Parathyroid adenoma (tissue), 2 donors: Measurements from ENCODE around the gene PDZD11.
"Not testable (repeated sequence)": the region's sequence is repeated elsewhere in the genome, so short reads cannot be mapped to it uniquely, and the experiment has no call there.

Experiments used
- H2AFZ ChIP-seq: fragments of 300-600 bp; sonication (generic); one replicate; pipeline ENCODE4 v1.7.0; 2017; ENCODE audit warnings: antibody characterized with exemption, mild to moderate bottlenecking
- H3K27ac ChIP-seq: fragments of 300-600 bp; sonication (generic); one replicate; pipeline ENCODE4 v1.7.0; 2017
- H3K27me3 ChIP-seq: fragments of 300-600 bp; sonication (generic); one replicate; pipeline ENCODE4 v1.7.0; 2017; ENCODE audit warnings: low read length; ENCODE audit not compliant: control insufficient read depth, insufficient read depth
- H3K36me3 ChIP-seq: fragments of 300-600 bp; sonication (generic); one replicate; pipeline ENCODE4 v1.7.0; 2017; ENCODE audit warnings: low read length; ENCODE audit not compliant: control insufficient read depth, insufficient read depth
- H3K4me1 ChIP-seq: fragments of 300-600 bp; sonication (generic); one replicate; pipeline ENCODE4 v1.7.0; 2017; ENCODE audit warnings: control low read depth
- H3K4me2 ChIP-seq: fragments of 300-600 bp; sonication (generic); one replicate; pipeline ENCODE4 v1.7.0; 2017; ENCODE audit warnings: low read length
- H3K4me3 ChIP-seq: fragments of 300-600 bp; sonication (generic); one replicate; pipeline ENCODE4 v1.7.0; 2017; ENCODE audit warnings: low read depth, low read length
- H3K79me2 ChIP-seq: fragments of 300-600 bp; sonication (generic); one replicate; pipeline ENCODE4 v1.7.0; 2017; ENCODE audit warnings: control low read depth
- H3K9ac ChIP-seq: fragments of 300-600 bp; sonication (generic); one replicate; pipeline ENCODE4 v1.7.0; 2017; ENCODE audit warnings: mild to moderate bottlenecking
- H3K9me3 ChIP-seq: fragments of 300-600 bp; sonication (generic); one replicate; pipeline ENCODE4 v1.7.0; 2017; ENCODE audit warnings: low read length; ENCODE audit not compliant: control insufficient read depth
- TF ChIP-seq, protein P1 (sequence below): fragments of 300-600 bp; sonication (generic); IDR thresholded peaks from one replicate; pipeline ENCODE4 v1.7.0; 2017; ENCODE audit warnings: antibody characterized with exemption, mild to moderate bottlenecking
- donor health status: primary hyperparathyroidism.

PDZD11 gene

DNA sequence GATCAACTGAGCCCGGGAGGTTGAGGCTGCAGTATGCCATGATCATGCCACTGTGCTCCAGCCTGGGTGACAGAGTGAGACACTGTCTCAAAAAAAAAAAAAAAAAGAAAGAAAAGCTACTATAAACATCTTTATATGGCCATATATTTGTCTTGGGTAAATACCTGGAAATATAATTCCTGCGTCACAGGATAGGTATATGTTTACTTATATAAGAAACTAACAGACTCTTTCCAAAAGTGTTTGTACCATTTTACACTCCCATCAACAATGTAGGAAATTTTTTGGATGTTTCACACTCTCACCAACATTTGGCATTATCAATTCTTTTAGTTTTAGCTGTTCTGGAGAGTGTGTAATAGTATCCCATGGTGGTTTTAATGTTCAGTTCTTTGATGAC, 42.5 kb downstream of the PDZD11 start:
- H3K9ac ChIP-seq: no peak overlapping the region
- H3K27ac ChIP-seq: no peak overlapping the region
- H3K4me3 ChIP-seq: no peak overlapping the region
- no peaks in the 10 kb centered on the region for H3K4me1 ChIP-seq
- no peak overlapping the region for H3K4me2 ChIP-seq
- no peaks in the 10 kb centered on the region for H3K27me3 ChIP-seq
- TF ChIP-seq, protein P1, sequence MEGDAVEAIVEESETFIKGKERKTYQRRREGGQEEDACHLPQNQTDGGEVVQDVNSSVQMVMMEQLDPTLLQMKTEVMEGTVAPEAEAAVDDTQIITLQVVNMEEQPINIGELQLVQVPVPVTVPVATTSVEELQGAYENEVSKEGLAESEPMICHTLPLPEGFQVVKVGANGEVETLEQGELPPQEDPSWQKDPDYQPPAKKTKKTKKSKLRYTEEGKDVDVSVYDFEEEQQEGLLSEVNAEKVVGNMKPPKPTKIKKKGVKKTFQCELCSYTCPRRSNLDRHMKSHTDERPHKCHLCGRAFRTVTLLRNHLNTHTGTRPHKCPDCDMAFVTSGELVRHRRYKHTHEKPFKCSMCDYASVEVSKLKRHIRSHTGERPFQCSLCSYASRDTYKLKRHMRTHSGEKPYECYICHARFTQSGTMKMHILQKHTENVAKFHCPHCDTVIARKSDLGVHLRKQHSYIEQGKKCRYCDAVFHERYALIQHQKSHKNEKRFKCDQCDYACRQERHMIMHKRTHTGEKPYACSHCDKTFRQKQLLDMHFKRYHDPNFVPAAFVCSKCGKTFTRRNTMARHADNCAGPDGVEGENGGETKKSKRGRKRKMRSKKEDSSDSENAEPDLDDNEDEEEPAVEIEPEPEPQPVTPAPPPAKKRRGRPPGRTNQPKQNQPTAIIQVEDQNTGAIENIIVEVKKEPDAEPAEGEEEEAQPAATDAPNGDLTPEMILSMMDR: no peak
- H3K36me3 ChIP-seq: no peaks in the 10 kb centered on the region
- no peaks in the 10 kb centered on the region for H3K79me2 ChIP-seq
- no peak overlapping the region for H2AFZ ChIP-seq
- H3K9me3 ChIP-seq: no peaks in the 10 kb centered on the region

DNA sequence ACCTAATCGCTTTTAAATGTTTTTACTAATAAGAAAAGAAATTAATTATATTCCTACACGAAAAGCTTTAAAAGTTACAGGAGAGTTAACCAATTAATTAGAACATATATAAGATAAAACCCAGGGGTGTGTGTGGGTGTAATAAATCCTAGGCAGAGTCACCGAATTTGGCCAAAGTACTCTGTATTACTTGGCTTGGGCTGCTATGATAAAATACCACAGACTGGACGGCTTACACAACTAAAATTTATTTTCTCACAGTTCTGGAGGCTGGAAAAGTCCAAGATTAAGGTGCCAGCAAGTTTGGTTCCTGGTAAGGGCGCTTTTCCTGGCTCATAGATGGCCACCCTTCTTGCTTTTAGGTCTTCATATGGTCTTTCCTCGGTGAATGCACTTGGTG, 44.8 kb downstream of the PDZD11 start:
- no peaks in the 10 kb centered on the region for H3K4me1 ChIP-seq
- no peak overlapping the region for H3K27ac ChIP-seq
- no peaks in the 10 kb centered on the region for H3K36me3 ChIP-seq
- H2AFZ ChIP-seq: no peak overlapping the region
- TF ChIP-seq, protein P1: no peak
- H3K9ac ChIP-seq: no peak overlapping the region
- no peaks in the 10 kb centered on the region for H3K79me2 ChIP-seq
- H3K9me3 ChIP-seq: no peaks in the 10 kb centered on the region
- no peaks in the 10 kb centered on the region for H3K27me3 ChIP-seq
- H3K4me3 ChIP-seq: no peak overlapping the region
- no peak overlapping the region for H3K4me2 ChIP-seq

DNA sequence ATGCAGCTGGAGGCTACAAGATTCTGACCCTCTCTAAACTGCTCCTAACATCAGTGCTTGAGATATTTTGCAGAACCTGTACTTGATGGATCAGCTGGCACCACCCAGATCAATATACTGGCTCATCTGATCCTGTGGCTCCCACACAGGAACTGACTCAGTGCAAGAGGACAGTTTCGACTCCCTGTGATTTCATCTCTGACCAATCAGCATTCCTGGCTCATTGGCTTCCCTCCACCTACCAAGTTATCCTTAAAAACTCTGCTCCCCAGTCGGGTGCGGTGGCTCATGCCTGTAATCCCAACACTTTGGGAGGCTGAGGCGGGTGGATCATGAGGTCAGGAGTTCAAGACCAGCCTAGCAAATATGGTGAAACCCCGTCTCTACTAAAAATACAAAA, 46.1 kb downstream of the PDZD11 start:
- not testable (repeated sequence) for H3K27me3 ChIP-seq, H3K9me3 ChIP-seq, H3K27ac ChIP-seq, H2AFZ ChIP-seq, H3K36me3 ChIP-seq, H3K4me1 ChIP-seq, H3K9ac ChIP-seq, H3K4me2 ChIP-seq, H3K79me2 ChIP-seq, H3K4me3 ChIP-seq

GRCh38 chrX:70241501-70241900, 48.2 kb downstream of the PDZD11 start:
- Histone ChIP-seq H3K4me3 (no peak overlapping the region), H2AFZ (no peak overlapping the region), H3K36me3 (no peaks in the 10 kb centered on the region), H3K4me1 (no peaks in the 10 kb centered on the region), H3K27me3 (no peaks in the 10 kb centered on the region), H3K9ac (no peak overlapping the region), H3K27ac (no peak overlapping the region), H3K4me2 (no peak overlapping the region), H3K79me2 (no peaks in the 10 kb centered on the region), H3K9me3 (no peaks in the 10 kb centered on the region)
- TF ChIP-seq, protein P1: no peak

DNA sequence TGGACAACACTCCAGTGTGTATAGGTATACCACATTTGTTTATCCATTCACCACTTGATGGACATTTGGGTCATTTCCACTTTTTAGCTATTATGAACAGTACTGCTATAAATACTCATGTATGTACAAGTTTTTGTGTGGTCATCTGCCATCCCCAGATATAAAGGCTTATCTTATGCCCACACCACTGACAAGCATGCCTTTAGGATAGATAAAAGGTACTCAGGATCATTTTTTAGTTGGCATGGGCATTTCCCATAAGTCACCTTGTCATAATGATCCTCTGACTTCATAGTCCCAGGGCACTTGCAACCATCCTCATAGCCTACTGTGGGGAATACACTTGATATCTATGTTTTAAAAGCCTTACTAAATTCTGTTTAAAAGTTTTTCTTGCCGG, 49.0 kb downstream of the PDZD11 start:
- no peaks in the 10 kb centered on the region for H3K9me3 ChIP-seq
- no peaks in the 10 kb centered on the region for H3K79me2 ChIP-seq
- H3K4me1 ChIP-seq: no peaks in the 10 kb centered on the region
- H3K9ac ChIP-seq: no peak overlapping the region
- TF ChIP-seq, protein P1: no peak
- H3K4me3 ChIP-seq: no peak overlapping the region
- H2AFZ ChIP-seq: no peak overlapping the region
- H3K27ac ChIP-seq: no peak overlapping the region
- no peaks in the 10 kb centered on the region for H3K27me3 ChIP-seq
- no peak overlapping the region for H3K4me2 ChIP-seq
- H3K36me3 ChIP-seq: no peaks in the 10 kb centered on the region
